VCaP (cell line): ENCODE measurements around the gene SFSWAP.

Experiments used
- H3K27ac ChIP-seq: fragments of 450-650 bp; 2 replicates; pipeline ENCODE4 v1.5.1; 2017
- CTCF ChIP-seq: fragments of 450-650 bp; conservative IDR thresholded peaks from 2 replicates; pipeline ENCODE4 v1.5.1; 2017; ENCODE audit warnings: mild to moderate bottlenecking, moderate library complexity

SFSWAP gene

GRCh38 chr12:131713349-131713748 lies 2.5 kb downstream of the SFSWAP start:
- no peak for TF ChIP-seq CTCF
- H3K27ac ChIP-seq, result no peak overlapping the region

GRCh38 chr12:131714759-131715158 lies 3.9 kb downstream of the SFSWAP start:
- no peak for TF ChIP-seq CTCF
- no peak overlapping the region for H3K27ac ChIP-seq

GRCh38 chr12:131716282-131716681 lies 5.4 kb downstream of the SFSWAP start:
- no peak overlapping the region for H3K27ac ChIP-seq
- no peak for TF ChIP-seq CTCF

GRCh38 chr12:131720241-131720640 lies 9.4 kb downstream of the SFSWAP start:
- no peak overlapping the region for H3K27ac ChIP-seq
- TF ChIP-seq CTCF, result no peak

- no peak overlapping the region for H3K27ac ChIP-seq
Observed at GRCh38 chr12:131720921-131721320, 10.0 kb downstream of the SFSWAP start.

GRCh38 chr12:131721548-131721947 lies 10.7 kb downstream of the SFSWAP start:
- H3K27ac ChIP-seq, result no peak overlapping the region; the same call in 1 of the 2 replicates
- TF ChIP-seq CTCF, result no peak

More at GRCh38 chr12:131720921-131721320, 10.0 kb downstream of the SFSWAP start:
- TF ChIP-seq CTCF, result no peak

GRCh38 chr12:131723532-131723931 lies 12.6 kb downstream of the SFSWAP start:
- no peak for TF ChIP-seq CTCF
- no peak overlapping the region for H3K27ac ChIP-seq

GRCh38 chr12:131724534-131724933 lies 13.6 kb downstream of the SFSWAP start:
- TF ChIP-seq CTCF, result no peak
- no peak overlapping the region for H3K27ac ChIP-seq
